IPS-20b (cell line): ENCODE measurements around the gene GALK2.

Experiments used
- H3K27ac ChIP-seq: one replicate; pipeline ENCODE4 v1.5.1; 2013; ENCODE audit warnings: low read length
- H3K27me3 ChIP-seq: 2 replicates; pipeline ENCODE4 v1.6.1; 2013; ENCODE audit warnings: mild to moderate bottlenecking, low read length, inconsistent platforms; ENCODE audit not compliant: insufficient read depth
- H3K36me3 ChIP-seq: 2 replicates; pipeline ENCODE4 v1.6.1; 2013; ENCODE audit warnings: low read depth, mild to moderate bottlenecking, inconsistent platforms, low read length, moderate library complexity; ENCODE audit not compliant: insufficient read depth
- H3K4me1 ChIP-seq: 2 replicates; pipeline ENCODE4 v1.6.1; 2013; ENCODE audit warnings: mild to moderate bottlenecking, control low read depth, inconsistent platforms, low read length, moderate library complexity; ENCODE audit not compliant: insufficient read depth
- H3K4me3 ChIP-seq: 2 replicates; pipeline ENCODE4 v1.5.1; 2013; ENCODE audit warnings: mild to moderate bottlenecking, low read length, inconsistent platforms
- H3K9ac ChIP-seq: 2 replicates; pipeline ENCODE4 v1.6.1; 2013; ENCODE audit warnings: low read depth, mild to moderate bottlenecking, inconsistent platforms, low read length, moderate library complexity
- H3K9me3 ChIP-seq: 2 replicates; pipeline ENCODE4 v1.6.1; 2013; ENCODE audit warnings: mild to moderate bottlenecking, low read depth, low read length, inconsistent platforms; ENCODE audit not compliant: insufficient read depth

Gene GALK2

GRCh38 chr15:49148298-49148697, 21.7 kb upstream of the GALK2 start:
- Histone ChIP-seq H3K4me1 (peaks cover 4% of the 10 kb centered on the region; the same call in 1 of the 2 replicates), H3K36me3 (peaks cover 20% of the 10 kb centered on the region), H3K4me3 (no peak overlapping the region), H3K9ac (no peak overlapping the region), H3K27me3 (no peaks in the 10 kb centered on the region), H3K27ac (no peak overlapping the region), H3K9me3 (no peaks in the 10 kb centered on the region)

GRCh38 chr15:49148727-49149126, 21.3 kb upstream of the GALK2 start:
- Histone ChIP-seq H3K36me3 (peaks cover 15% of the 10 kb centered on the region), H3K9ac (no peak overlapping the region), H3K9me3 (no peaks in the 10 kb centered on the region), H3K27ac (no peak overlapping the region), H3K4me1 (peaks cover 4% of the 10 kb centered on the region; the same call in 1 of the 2 replicates), H3K4me3 (no peak overlapping the region), H3K27me3 (no peaks in the 10 kb centered on the region)

- peaks cover 4% of the 10 kb centered on the region; the same call in 1 of the 2 replicates for H3K4me1 ChIP-seq
- no peak overlapping the region for H3K4me3 ChIP-seq
- no peaks in the 10 kb centered on the region for H3K36me3 ChIP-seq
- H3K27me3 ChIP-seq, result no peaks in the 10 kb centered on the region
- no peak overlapping the region for H3K9ac ChIP-seq
- H3K9me3 ChIP-seq, result no peaks in the 10 kb centered on the region
- H3K27ac ChIP-seq, result no peak overlapping the region
Measured at GRCh38 chr15:49151831-49152230, 18.2 kb upstream of the GALK2 start.

- Histone ChIP-seq H3K4me1 (peaks cover 4% of the 10 kb centered on the region; the same call in 1 of the 2 replicates), H3K27ac (no peak overlapping the region), H3K27me3 (no peaks in the 10 kb centered on the region), H3K9ac (no peak overlapping the region), H3K36me3 (no peaks in the 10 kb centered on the region), H3K4me3 (no peak overlapping the region), H3K9me3 (no peaks in the 10 kb centered on the region)
Measured at GRCh38 chr15:49152552-49153312, 17.3 kb upstream of the GALK2 start.

GRCh38 chr15:49154359-49154758, 15.7 kb upstream of the GALK2 start:
- Histone ChIP-seq H3K36me3 (no peaks in the 10 kb centered on the region), H3K4me1 (no peaks in the 10 kb centered on the region), H3K9me3 (no peaks in the 10 kb centered on the region), H3K27ac (no peak overlapping the region), H3K9ac (peak overlapping the region; percentile 97), H3K4me3 (peak overlapping the region; percentile 96), H3K27me3 (no peaks in the 10 kb centered on the region)

- Histone ChIP-seq H3K36me3 (no peaks in the 10 kb centered on the region), H3K9me3 (no peaks in the 10 kb centered on the region), H3K4me3 (peak overlapping the region; percentile 96), H3K4me1 (no peaks in the 10 kb centered on the region), H3K9ac (peak overlapping the region; percentile 97), H3K27me3 (no peaks in the 10 kb centered on the region), H3K27ac (peak overlapping the region; percentile 87)
Measured at GRCh38 chr15:49154799-49155109, 15.3 kb upstream of the GALK2 start.

- Histone ChIP-seq H3K27ac (peak within 1 kb of the TSS; percentile 87), H3K4me1 (no peaks in the 10 kb centered on the region), H3K9me3 (no peaks in the 10 kb centered on the region), H3K27me3 (no peaks in the 10 kb centered on the region), H3K36me3 (no peaks in the 10 kb centered on the region), H3K4me3 (peak within 1 kb of the TSS; percentile 96), H3K9ac (peak within 1 kb of the TSS; percentile 97)
Measured at GRCh38 chr15:49155110-49155833, 14.8 kb upstream of the GALK2 start, which contains the start of gene COPS2. COPS2 (minus strand) TSS chr15:49155599; CDS start chr15:49155578, 21 bp downstream.

- H3K9me3 ChIP-seq, result no peaks in the 10 kb centered on the region
- no peaks in the 10 kb centered on the region for H3K27me3 ChIP-seq
- H3K4me3 ChIP-seq, result peak overlapping the region; percentile 96
- no peak overlapping the region for H3K27ac ChIP-seq
- no peaks in the 10 kb centered on the region for H3K36me3 ChIP-seq
- peak overlapping the region; percentile 85; the same call in 1 of the 2 replicates for H3K9ac ChIP-seq
- H3K4me1 ChIP-seq, result no peaks in the 10 kb centered on the region
Measured at GRCh38 chr15:49155834-49156627, 14.0 kb upstream of the GALK2 start.

- Histone ChIP-seq H3K9ac (no peak overlapping the region), H3K27ac (no peak overlapping the region), H3K9me3 (no peaks in the 10 kb centered on the region), H3K4me3 (no peak overlapping the region), H3K27me3 (no peaks in the 10 kb centered on the region), H3K4me1 (no peaks in the 10 kb centered on the region), H3K36me3 (no peaks in the 10 kb centered on the region)
Measured at GRCh38 chr15:49163678-49164077, 6.4 kb upstream of the GALK2 start.

- Histone ChIP-seq H3K27me3 (peaks cover 10% of the 10 kb centered on the region), H3K36me3 (no peaks in the 10 kb centered on the region), H3K4me1 (no peaks in the 10 kb centered on the region), H3K4me3 (no peak overlapping the region), H3K27ac (no peak overlapping the region), H3K9ac (no peak overlapping the region), H3K9me3 (no peaks in the 10 kb centered on the region)
Measured at GRCh38 chr15:49164865-49165264, 5.2 kb upstream of the GALK2 start.

GRCh38 chr15:49168016-49168415, 2.0 kb upstream of the GALK2 start:
- Histone ChIP-seq H3K27ac (no peak overlapping the region), H3K27me3 (peaks cover 10% of the 10 kb centered on the region), H3K9ac (no peak overlapping the region), H3K4me3 (no peak overlapping the region), H3K4me1 (no peaks in the 10 kb centered on the region), H3K9me3 (no peaks in the 10 kb centered on the region), H3K36me3 (no peaks in the 10 kb centered on the region)
